Stimulated activated CD4-positive, alpha-beta T cell treated with anti-CD3 and anti-CD28 coated beads, TNF-alpha, amount 100 ng/mL, for 48 hours (primary cell): ENCODE measurements around the gene AP1B1.

ENCODE experiments used
- DNase-seq, 3 donors: peaks; one replicate each; pipeline ENCODE4 v3.0.0-alpha.2; 2020; ENCODE audit warnings: low read depth in 3 of 3

Gene AP1B1

GRCh38 chr22:29331658-29332300 is 56.6 kb downstream of the AP1B1 start:
- DNase-seq: no peak

- no peak for DNase-seq
Measured at GRCh38 chr22:29331213-29331612, 57.2 kb downstream of the AP1B1 start.

- no peak for DNase-seq
Measured at GRCh38 chr22:29330753-29331152, 57.6 kb downstream of the AP1B1 start.

- DNase-seq: no peak
Measured at GRCh38 chr22:29330291-29330690, 58.1 kb downstream of the AP1B1 start.

GRCh38 chr22:29329581-29329980 is 58.8 kb downstream of the AP1B1 start:
- DNase-seq: no peak

- no peak for DNase-seq
Measured at GRCh38 chr22:29328566-29329500, 59.5 kb downstream of the AP1B1 start.

- DNase-seq: no peak
Measured at GRCh38 chr22:29328055-29328454, 60.3 kb downstream of the AP1B1 start.

GRCh38 chr22:29327089-29327764 is 61.1 kb downstream of the AP1B1 start:
- no peak for DNase-seq

- DNase-seq: no peak
Measured at GRCh38 chr22:29326481-29326880, 61.9 kb downstream of the AP1B1 start.

- no peak for DNase-seq
Measured at GRCh38 chr22:29325785-29326315, 62.5 kb downstream of the AP1B1 start.

GRCh38 chr22:29325356-29325755 is 63.0 kb downstream of the AP1B1 start:
- DNase-seq: no peak

GRCh38 chr22:29323641-29324040 is 64.7 kb downstream of the AP1B1 start:
- no peak for DNase-seq

- no peak for DNase-seq
Measured at GRCh38 chr22:29320546-29320945, 67.8 kb downstream of the AP1B1 start.

- DNase-seq: no peak
Measured at GRCh38 chr22:29319072-29319471, 69.3 kb downstream of the AP1B1 start.

- no peak for DNase-seq
Measured at GRCh38 chr22:29317827-29318454, 70.4 kb downstream of the AP1B1 start.

GRCh38 chr22:29316141-29316828 is 72.1 kb downstream of the AP1B1 start:
- no peak for DNase-seq

GRCh38 chr22:29315286-29316140 is 72.9 kb downstream of the AP1B1 start, which contains the start of gene RASL10A:
Gene RASL10A, minus strand, starts transcription at chr22:29315697. Its CDS starts 451 bp downstream, at chr22:29315246.
- DNase-seq: no peak

GRCh38 chr22:29314537-29315285 is 73.7 kb downstream of the AP1B1 start:
- DNase-seq: no peak
